Measurements from ENCODE around the gene ADAMTS13. TPM values are rescaled to one million over a fixed set of nuclear protein-coding genes. Genes with fewer than 3 reads are reported as not detected.
A peak's percentile ranks its signal among the peaks of the same experiment; 100 is the strongest.
"Not testable (repeated sequence)": the region's sequence is repeated elsewhere in the genome, so short reads cannot be mapped to it uniquely, and the experiment has no call there.

Gene ADAMTS13
- polyA plus RNA-seq, 3 donors from 2014 or later, result 0.33 to 0.73 TPM; not detected in 1

DNA sequence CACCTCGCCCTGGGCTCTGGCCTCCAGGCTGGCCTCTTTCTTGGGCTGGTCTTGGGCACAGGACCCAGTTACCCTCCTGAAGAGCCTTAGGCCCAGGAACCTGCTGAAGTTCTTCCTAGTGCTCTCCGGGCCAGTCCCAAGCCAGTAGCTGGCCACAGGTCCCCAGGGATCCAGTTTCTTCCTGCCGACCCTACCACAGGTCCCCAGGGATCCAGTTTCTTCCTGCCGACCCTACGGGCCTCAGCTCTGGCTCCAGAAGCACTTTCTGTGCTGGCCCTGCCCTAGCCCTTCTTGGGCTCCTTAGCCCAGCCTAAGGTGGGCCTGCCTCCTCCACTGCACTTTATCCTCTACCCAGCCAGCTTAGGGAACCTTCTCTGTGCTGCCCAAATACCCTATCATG lies 19.4 kb downstream of the ADAMTS13 start:
- DNase-seq, result no peak
- Mint-ChIP-seq H3K4me3 (no peak overlapping the region), H3K9me3 (no peaks in the 10 kb centered on the region), H3K36me3 (no peaks in the 10 kb centered on the region), H3K4me1 (no peaks in the 10 kb centered on the region), H3K27ac (no peak overlapping the region), H3K27me3 (ENCODE audit: low read depth in 3 of 3) (peaks cover 0 to 4% (median 2%) of the 10 kb centered on the region in 3 donors)

GRCh38 chr9:133443248-133443647 lies 21.1 kb downstream of the ADAMTS13 start:
- H3K4me3 Mint-ChIP-seq, result no peak overlapping the region
- H3K9me3 Mint-ChIP-seq, result no peaks in the 10 kb centered on the region
- no peaks in the 10 kb centered on the region for H3K4me1 Mint-ChIP-seq
- no peak for DNase-seq
- H3K27me3 Mint-ChIP-seq (ENCODE audit: low read depth in 3 of 3), result peaks cover 0 to 4% (median 2%) of the 10 kb centered on the region in 3 donors
- no peaks in the 10 kb centered on the region for H3K36me3 Mint-ChIP-seq
- no peak overlapping the region for H3K27ac Mint-ChIP-seq

- Mint-ChIP-seq H3K27me3 (ENCODE audit: low read depth in 3 of 3) (peaks cover 0 to 4% (median 2%) of the 10 kb centered on the region in 3 donors), H3K9me3 (no peaks in the 10 kb centered on the region), H3K4me1 (no peaks in the 10 kb centered on the region), H3K27ac (no peak overlapping the region), H3K4me3 (no peak overlapping the region), H3K36me3 (no peaks in the 10 kb centered on the region)
- no peak for DNase-seq
Measured at GRCh38 chr9:133443982-133444381, 21.8 kb downstream of the ADAMTS13 start.

- no peak overlapping the region for H3K4me3 Mint-ChIP-seq
Measured at GRCh38 chr9:133445293-133445969, 23.3 kb downstream of the ADAMTS13 start.

DNA sequence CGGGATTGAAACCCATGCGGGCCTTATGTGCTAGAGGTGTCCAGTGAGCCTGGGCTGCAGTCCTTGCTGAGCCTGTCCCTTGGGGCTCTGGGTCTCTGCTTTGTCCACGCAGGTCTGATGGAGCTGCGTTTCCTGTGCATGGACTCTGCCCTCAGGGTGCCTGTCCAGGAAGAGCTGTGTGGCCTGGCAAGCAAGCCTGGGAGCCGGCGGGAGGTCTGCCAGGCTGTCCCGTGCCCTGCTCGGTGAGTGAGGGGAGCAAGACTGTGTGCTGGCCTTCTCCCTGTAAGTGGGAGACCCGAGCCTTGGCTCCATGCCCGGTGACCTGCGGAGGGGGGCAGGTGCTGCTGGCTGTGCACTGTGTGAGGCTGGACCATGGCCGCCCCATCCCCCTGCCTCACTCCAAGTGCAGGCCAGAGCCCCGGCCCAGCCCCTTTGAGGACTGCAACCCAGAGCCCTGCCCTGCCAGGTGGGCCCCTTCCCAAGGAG lies 26.4 kb downstream of the ADAMTS13 start:
- Mint-ChIP-seq H3K9me3 (no peaks in the 10 kb centered on the region), H3K27me3 (ENCODE audit: low read depth in 3 of 3) (peaks cover 0 to 4% (median 1%) of the 10 kb centered on the region in 3 donors), H3K4me1 (no peaks in the 10 kb centered on the region), H3K27ac (no peak overlapping the region), H3K4me3 (no peak overlapping the region), H3K36me3 (no peaks in the 10 kb centered on the region)
- no peak for DNase-seq

More at GRCh38 chr9:133445293-133445969, 23.3 kb downstream of the ADAMTS13 start:
- no peak overlapping the region for H3K27ac Mint-ChIP-seq
- no peaks in the 10 kb centered on the region for H3K9me3 Mint-ChIP-seq
- no peaks in the 10 kb centered on the region for H3K4me1 Mint-ChIP-seq
- no peaks in the 10 kb centered on the region for H3K36me3 Mint-ChIP-seq
- H3K27me3 Mint-ChIP-seq (ENCODE audit: low read depth in 3 of 3), result peaks cover 0 to 4% (median 2%) of the 10 kb centered on the region in 3 donors
- DNase-seq, result no peak

DNA sequence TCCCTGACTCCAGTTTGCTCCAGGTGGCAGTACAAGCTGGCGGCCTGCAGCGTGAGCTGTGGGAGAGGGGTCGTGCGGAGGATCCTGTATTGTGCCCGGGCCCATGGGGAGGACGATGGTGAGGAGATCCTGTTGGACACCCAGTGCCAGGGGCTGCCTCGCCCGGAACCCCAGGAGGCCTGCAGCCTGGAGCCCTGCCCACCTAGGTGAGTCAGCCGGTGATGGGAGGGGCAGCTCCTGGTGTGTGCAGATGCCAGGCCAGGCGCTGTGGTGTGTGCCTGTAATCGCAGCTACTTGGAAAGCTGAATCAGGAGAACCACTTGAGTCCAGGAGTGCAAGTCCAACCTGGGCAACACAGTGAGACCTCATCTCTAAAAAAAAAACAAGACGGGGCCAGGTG lies 27.6 kb downstream of the ADAMTS13 start:
- no peak for DNase-seq
- Mint-ChIP-seq H3K36me3 (no peaks in the 10 kb centered on the region), H3K27me3 (ENCODE audit: low read depth in 3 of 3) (peaks cover 0 to 4% (median 1%) of the 10 kb centered on the region in 3 donors), H3K9me3 (no peaks in the 10 kb centered on the region), H3K4me1 (no peaks in the 10 kb centered on the region), H3K27ac (no peak overlapping the region), H3K4me3 (no peak overlapping the region)

DNA sequence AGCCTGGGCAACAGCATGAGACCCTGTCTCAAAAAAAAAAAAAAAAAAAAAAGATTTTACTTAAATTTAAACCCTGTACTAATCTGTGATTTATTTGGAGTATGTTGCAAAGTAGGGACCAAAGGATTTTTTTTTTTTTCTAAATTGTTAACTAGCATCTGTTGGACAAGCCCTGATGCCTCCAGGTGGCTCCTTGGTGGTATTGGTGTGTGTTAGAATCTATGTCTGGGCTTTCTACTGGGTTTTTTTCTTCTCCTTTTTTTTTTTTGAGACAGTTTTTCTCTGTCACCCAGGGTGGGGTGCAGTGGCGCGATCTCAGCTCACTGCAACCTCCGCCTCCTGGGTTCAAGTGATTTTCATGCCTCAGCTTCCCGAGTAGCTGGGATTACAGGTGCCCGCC lies 29.7 kb downstream of the ADAMTS13 start:
- not testable (repeated sequence) for DNase-seq; H3K27me3 Mint-ChIP-seq (ENCODE audit: low read depth in 3 of 3); H3K27ac Mint-ChIP-seq; H3K4me3 Mint-ChIP-seq; H3K36me3 Mint-ChIP-seq; H3K9me3 Mint-ChIP-seq; H3K4me1 Mint-ChIP-seq

DNA sequence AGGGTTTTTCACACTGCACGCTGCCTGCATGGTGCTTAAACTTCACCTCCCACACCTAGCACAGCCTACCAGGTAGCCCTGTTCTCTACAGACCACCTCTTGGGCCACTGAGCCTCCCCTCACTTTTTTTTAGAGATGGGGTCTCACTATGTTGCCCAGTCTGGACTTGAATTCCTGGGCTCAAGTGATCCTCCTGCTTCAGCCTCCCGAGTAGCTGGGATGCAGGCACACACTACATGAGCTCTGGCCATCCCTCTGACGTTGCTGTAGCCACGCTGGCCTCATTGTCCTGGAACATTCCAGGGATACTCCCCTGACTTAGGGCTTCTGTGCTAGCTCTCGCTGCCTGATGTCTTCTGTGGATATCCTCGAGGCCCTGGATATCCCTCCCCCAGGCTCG lies 30.4 kb downstream of the ADAMTS13 start:
- DNase-seq, result no peak
- Mint-ChIP-seq H3K27me3 (ENCODE audit: low read depth in 3 of 3) (peaks cover 0 to 1% (median 0%) of the 10 kb centered on the region in 3 donors), H3K4me1 (no peaks in the 10 kb centered on the region), H3K36me3 (no peaks in the 10 kb centered on the region), H3K9me3 (no peaks in the 10 kb centered on the region), H3K4me3 (no peak overlapping the region), H3K27ac (no peak overlapping the region)

GRCh38 chr9:133453651-133454050 lies 31.5 kb downstream of the ADAMTS13 start:
- DNase-seq, result no peak
- H3K27ac Mint-ChIP-seq, result peak overlapping the region in 1 of 6 donors; percentile 36
- no peaks in the 10 kb centered on the region for H3K36me3 Mint-ChIP-seq
- no peaks in the 10 kb centered on the region for H3K4me1 Mint-ChIP-seq
- no peaks in the 10 kb centered on the region for H3K9me3 Mint-ChIP-seq
- H3K4me3 Mint-ChIP-seq, result no peak overlapping the region
- peaks cover 0 to 1% (median 0%) of the 10 kb centered on the region in 3 donors for H3K27me3 Mint-ChIP-seq (ENCODE audit: low read depth in 3 of 3)

DNA sequence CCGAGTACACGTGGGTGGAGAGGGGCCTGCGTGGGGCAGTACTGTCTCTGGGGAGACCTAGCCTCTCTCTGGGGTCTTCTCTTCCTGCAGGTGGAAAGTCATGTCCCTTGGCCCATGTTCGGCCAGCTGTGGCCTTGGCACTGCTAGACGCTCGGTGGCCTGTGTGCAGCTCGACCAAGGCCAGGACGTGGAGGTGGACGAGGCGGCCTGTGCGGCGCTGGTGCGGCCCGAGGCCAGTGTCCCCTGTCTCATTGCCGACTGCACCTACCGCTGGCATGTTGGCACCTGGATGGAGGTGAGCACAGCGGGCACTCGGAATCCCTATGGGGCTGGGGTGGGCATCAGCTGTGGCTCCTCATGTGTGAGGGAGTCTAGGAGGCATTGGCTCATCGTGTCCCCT lies 32.2 kb downstream of the ADAMTS13 start:
- H3K36me3 Mint-ChIP-seq, result no peaks in the 10 kb centered on the region
- H3K27me3 Mint-ChIP-seq (ENCODE audit: low read depth in 3 of 3), result peaks cover 0 to 1% (median 0%) of the 10 kb centered on the region in 3 donors
- DNase-seq, result no peak
- H3K4me3 Mint-ChIP-seq, result no peak overlapping the region
- no peaks in the 10 kb centered on the region for H3K9me3 Mint-ChIP-seq
- peaks cover 3 to 4% of the 10 kb centered on the region in 2 donors for H3K4me1 Mint-ChIP-seq
- no peak overlapping the region for H3K27ac Mint-ChIP-seq

GRCh38 chr9:133454943-133455673 lies 32.9 kb downstream of the ADAMTS13 start:
- H3K27ac Mint-ChIP-seq, result no peak overlapping the region
- peaks cover 0 to 5% (median 2%) of the 10 kb centered on the region in 3 donors for H3K27me3 Mint-ChIP-seq (ENCODE audit: low read depth in 3 of 3)
- no peaks in the 10 kb centered on the region for H3K36me3 Mint-ChIP-seq
- no peak overlapping the region for H3K4me3 Mint-ChIP-seq
- H3K9me3 Mint-ChIP-seq, result no peaks in the 10 kb centered on the region
- H3K4me1 Mint-ChIP-seq, result peaks cover 4 to 6% of the 10 kb centered on the region in 2 donors
- DNase-seq, result no peak

DNA sequence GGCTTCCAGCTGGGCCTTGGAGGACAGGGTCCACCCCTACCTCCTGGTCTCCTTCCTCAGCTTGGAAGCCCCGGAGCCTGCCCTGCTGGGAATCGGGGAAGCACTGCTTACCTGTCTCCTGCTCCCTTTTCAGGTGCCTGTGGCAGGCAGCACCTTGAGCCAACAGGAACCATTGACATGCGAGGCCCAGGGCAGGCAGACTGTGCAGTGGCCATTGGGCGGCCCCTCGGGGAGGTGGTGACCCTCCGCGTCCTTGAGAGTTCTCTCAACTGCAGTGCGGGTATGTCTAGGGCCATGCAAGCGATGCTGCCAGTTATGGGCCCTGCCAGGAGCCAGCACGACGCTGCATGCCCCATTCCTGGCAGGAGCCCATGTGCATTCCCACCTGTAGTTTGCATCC lies 33.8 kb downstream of the ADAMTS13 start:
- Mint-ChIP-seq H3K9me3 (no peaks in the 10 kb centered on the region), H3K27me3 (ENCODE audit: low read depth in 3 of 3) (peaks cover 0 to 7% (median 2%) of the 10 kb centered on the region in 3 donors), H3K36me3 (no peaks in the 10 kb centered on the region), H3K27ac (no peak overlapping the region), H3K4me1 (peaks cover 8 to 11% of the 10 kb centered on the region in 2 donors), H3K4me3 (no peak overlapping the region)
- no peak for DNase-seq

- H3K27me3 Mint-ChIP-seq (ENCODE audit: low read depth in 3 of 3), result peaks cover 0 to 7% (median 2%) of the 10 kb centered on the region in 3 donors
- H3K4me1 Mint-ChIP-seq, result peaks cover 9 to 12% of the 10 kb centered on the region in 2 donors
- no peak overlapping the region for H3K27ac Mint-ChIP-seq
Measured at GRCh38 chr9:133456409-133456808, 34.2 kb downstream of the ADAMTS13 start.

DNA sequence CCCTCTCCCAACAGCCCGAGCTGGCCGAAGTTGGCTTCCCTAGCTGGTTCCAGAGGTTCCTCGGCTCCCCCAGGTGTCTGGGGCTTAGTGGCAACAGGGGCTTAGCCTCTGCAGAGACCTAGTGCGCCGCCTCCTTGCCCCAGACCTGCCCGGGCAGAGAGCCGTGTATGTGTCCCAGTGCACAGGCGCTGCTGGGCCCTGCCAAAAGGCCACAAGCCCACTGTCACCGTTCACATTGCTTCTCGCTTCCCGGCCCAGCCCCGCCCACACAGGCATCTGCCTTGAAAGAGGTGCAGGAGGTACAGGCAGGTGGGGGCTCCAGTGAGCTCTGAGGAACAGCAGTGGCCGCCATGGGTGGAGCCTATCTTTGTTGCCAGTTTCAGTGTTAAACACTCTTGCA lies 35.1 kb downstream of the ADAMTS13 start:
- no peak overlapping the region for H3K27ac Mint-ChIP-seq
- H3K27me3 Mint-ChIP-seq (ENCODE audit: low read depth in 3 of 3), result peaks cover 0 to 9% (median 2%) of the 10 kb centered on the region in 3 donors
- H3K36me3 Mint-ChIP-seq, result no peaks in the 10 kb centered on the region
- no peaks in the 10 kb centered on the region for H3K9me3 Mint-ChIP-seq
- no peak for DNase-seq
- peaks cover 9 to 12% of the 10 kb centered on the region in 2 donors for H3K4me1 Mint-ChIP-seq
- no peak overlapping the region for H3K4me3 Mint-ChIP-seq

More at GRCh38 chr9:133456409-133456808, 34.2 kb downstream of the ADAMTS13 start:
- no peak for DNase-seq
- H3K9me3 Mint-ChIP-seq, result no peaks in the 10 kb centered on the region
- H3K36me3 Mint-ChIP-seq, result no peaks in the 10 kb centered on the region
- H3K4me3 Mint-ChIP-seq, result no peak overlapping the region
